ENCODE data around the gene SLC7A1.

Gene SLC7A1

GRCh38 chr13:29594710-29595379 is 643 bp downstream of the SLC7A1 start:
- TF ChIP-seq GATA1 (IDR thresholded peaks at IDR 0.05; ENCODE audit: low read depth, low read length) (no peak), POLR2A (IDR thresholded peaks at IDR 0.05; ENCODE audit: low read length) (peak; percentile 77)
- DNase-seq = peak; percentile 75 to 89

- peak; percentile 64 to 76 for DNase-seq
- no peak for TF ChIP-seq POLR2A (IDR thresholded peaks at IDR 0.05; ENCODE audit: low read length)
- no peak for TF ChIP-seq GATA1 (IDR thresholded peaks at IDR 0.05; ENCODE audit: low read depth, low read length)
Observed at GRCh38 chr13:29594303-29594709, 1.2 kb downstream of the SLC7A1 start.

- peak; percentile 24 to 41 for DNase-seq
- no peak for TF ChIP-seq GATA1 (IDR thresholded peaks at IDR 0.05; ENCODE audit: low read depth, low read length)
- TF ChIP-seq POLR2A (IDR thresholded peaks at IDR 0.05; ENCODE audit: low read length) = no peak
Observed at GRCh38 chr13:29593605-29594297, 1.7 kb downstream of the SLC7A1 start.

- DNase-seq = no peak
Observed at GRCh38 chr13:29591310-29591709, 4.2 kb downstream of the SLC7A1 start.

DNA sequence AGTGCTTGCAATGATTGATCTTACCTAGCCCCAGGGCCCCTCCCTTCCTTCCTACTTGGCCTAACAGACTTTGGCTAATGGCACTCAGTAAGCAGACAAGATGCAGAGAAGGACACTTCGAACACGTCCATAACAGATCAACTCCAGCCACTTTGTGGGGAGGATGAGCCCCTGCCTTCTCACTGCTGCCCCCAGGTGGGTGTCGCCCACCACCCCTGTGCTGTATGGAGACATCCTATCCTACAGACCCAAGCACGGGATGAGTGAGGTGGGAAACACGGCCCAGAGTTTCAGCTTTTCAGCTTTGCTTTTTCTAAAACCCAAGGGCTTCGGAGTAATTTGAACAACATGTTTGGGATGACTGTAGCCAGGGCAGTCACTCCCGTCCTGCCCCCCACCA is 5.5 kb downstream of the SLC7A1 start:
- no peak for DNase-seq
- TF ChIP-seq GATA1 (IDR thresholded peaks at IDR 0.05; ENCODE audit: low read depth, low read length) = no peak
- TF ChIP-seq POLR2A (IDR thresholded peaks at IDR 0.05; ENCODE audit: low read length) = no peak

More at GRCh38 chr13:29591310-29591709, 4.2 kb downstream of the SLC7A1 start:
- TF ChIP-seq POLR2A (IDR thresholded peaks at IDR 0.05; ENCODE audit: low read length) (no peak), GATA1 (IDR thresholded peaks at IDR 0.05; ENCODE audit: low read depth, low read length) (no peak)

DNA sequence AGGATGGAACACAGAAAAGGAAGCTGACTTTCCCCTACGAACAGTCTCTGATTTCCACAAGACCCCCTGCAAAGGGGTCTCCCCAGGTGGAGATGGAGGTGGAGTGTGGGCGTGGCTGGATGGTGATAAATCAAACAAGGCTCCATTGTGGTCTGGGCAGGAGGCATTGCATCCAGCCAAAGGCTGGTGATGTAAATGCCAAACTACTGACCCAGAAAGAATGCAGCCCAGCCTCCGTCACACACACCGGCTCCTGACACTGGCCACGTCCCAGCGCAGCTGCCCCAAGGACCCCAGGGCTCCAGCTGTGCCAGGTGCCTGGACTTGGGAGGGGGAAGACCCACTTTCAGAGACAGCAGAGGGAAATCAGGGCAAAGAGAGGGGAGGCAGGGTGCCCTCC is 6.3 kb downstream of the SLC7A1 start:
- TF ChIP-seq GATA1 (IDR thresholded peaks at IDR 0.05; ENCODE audit: low read depth, low read length) (no peak), POLR2A (IDR thresholded peaks at IDR 0.05; ENCODE audit: low read length) (no peak)
- no peak for DNase-seq

- no peak for DNase-seq
- TF ChIP-seq POLR2A (IDR thresholded peaks at IDR 0.05; ENCODE audit: low read length) (no peak), GATA1 (IDR thresholded peaks at IDR 0.05; ENCODE audit: low read depth, low read length) (no peak)
Observed at GRCh38 chr13:29587645-29588044, 7.8 kb downstream of the SLC7A1 start.

DNA sequence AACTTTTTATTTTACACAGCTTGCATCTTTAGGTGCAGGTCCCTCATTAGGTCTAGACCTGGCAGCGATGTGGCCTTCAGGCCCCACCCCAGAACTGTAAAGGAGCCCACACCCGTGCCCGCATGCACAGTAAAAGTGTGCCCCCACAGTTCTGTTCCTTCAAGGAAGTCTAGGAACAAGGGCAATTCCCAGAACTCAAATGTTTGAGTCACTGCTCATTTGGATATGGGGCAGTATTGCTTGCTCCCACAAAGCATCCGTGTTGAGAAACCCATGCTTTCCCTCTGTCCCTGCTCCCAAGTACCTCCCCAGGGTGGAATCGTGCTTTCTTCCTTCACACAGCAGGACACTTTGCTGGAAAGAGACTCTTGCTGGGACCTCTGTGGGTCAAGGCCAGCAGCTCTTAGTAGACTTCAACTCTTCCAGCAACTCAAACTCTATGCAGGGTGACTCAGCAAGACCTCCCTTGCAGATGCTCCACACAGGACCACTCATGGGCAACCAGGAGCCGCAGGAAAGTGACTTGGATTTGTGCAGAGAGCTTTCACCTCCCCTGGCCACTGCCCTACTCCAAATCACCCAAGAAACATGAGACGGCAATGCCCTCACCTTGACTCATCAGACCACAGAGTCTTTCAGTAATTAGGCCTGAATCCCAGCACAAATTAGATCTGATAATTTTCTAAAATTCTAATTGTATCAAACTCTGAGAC is 12.3 kb downstream of the SLC7A1 start:
- peak; percentile 66 to 67 for DNase-seq
- TF ChIP-seq GATA1 (IDR thresholded peaks at IDR 0.05; ENCODE audit: low read depth, low read length) = no peak
- TF ChIP-seq POLR2A (IDR thresholded peaks at IDR 0.05; ENCODE audit: low read length) = no peak

- TF ChIP-seq GATA1 (IDR thresholded peaks at IDR 0.05; ENCODE audit: low read depth, low read length) (no peak), POLR2A (IDR thresholded peaks at IDR 0.05; ENCODE audit: low read length) (peak; percentile 47)
- peak; percentile 86 to 92 for DNase-seq
Observed at GRCh38 chr13:29582171-29582570, 13.3 kb downstream of the SLC7A1 start.

DNA sequence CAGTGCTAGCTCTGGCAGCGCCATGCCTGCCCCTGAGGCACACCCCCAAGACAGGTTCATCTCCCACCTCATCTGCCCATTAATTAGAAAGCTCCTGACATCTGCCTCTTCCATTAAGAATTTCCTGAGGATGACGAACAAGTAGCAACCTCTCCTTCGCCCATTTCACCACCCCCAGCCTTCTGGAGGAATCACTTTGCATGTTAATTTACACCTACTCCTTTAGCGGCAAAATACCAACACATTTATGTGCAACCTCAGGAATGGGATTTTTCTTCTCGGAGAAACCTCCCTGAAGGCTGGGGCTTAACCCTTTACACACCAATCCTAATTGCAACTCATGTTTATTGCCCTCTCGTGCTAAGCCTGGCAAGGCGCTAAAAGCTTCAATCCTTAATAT is 13.8 kb downstream of the SLC7A1 start:
- peak in 1 of 2 experiments; percentile 17 for DNase-seq
- TF ChIP-seq POLR2A (IDR thresholded peaks at IDR 0.05; ENCODE audit: low read length) (no peak), GATA1 (IDR thresholded peaks at IDR 0.05; ENCODE audit: low read depth, low read length) (no peak)

DNA sequence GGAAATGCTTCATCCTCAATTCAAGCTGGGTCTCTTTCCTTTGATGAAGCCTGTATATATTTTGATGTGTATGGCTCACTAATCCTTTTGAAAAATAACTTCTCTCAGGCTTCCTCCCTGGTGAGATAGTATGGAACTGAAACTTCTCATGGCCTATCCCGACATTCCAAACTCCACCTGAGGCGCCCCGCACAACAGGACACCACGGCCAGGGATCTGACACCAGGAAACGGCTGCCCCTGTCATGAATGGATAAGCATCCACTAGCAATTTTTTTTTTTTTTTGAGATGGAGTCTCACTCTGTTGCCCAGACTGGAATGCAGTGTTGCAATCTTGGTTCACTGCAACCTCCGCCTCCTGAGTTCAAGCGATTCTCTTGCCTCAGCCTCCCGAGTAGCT is 16.4 kb downstream of the SLC7A1 start:
- DNase-seq = peak in 1 of 2 experiments; percentile 36
- TF ChIP-seq GATA1 (IDR thresholded peaks at IDR 0.05; ENCODE audit: low read depth, low read length) (no peak), POLR2A (IDR thresholded peaks at IDR 0.05; ENCODE audit: low read length) (no peak)

- peak; percentile 87 to 94 for DNase-seq
- TF ChIP-seq POLR2A (IDR thresholded peaks at IDR 0.05; ENCODE audit: low read length) (no peak), GATA1 (IDR thresholded peaks at IDR 0.05; ENCODE audit: low read depth, low read length) (peak; percentile 36)
Observed at GRCh38 chr13:29578300-29579085, 17.0 kb downstream of the SLC7A1 start.
